ENCODE results near the gene UGT1A6.

Gene UGT1A6

DNA sequence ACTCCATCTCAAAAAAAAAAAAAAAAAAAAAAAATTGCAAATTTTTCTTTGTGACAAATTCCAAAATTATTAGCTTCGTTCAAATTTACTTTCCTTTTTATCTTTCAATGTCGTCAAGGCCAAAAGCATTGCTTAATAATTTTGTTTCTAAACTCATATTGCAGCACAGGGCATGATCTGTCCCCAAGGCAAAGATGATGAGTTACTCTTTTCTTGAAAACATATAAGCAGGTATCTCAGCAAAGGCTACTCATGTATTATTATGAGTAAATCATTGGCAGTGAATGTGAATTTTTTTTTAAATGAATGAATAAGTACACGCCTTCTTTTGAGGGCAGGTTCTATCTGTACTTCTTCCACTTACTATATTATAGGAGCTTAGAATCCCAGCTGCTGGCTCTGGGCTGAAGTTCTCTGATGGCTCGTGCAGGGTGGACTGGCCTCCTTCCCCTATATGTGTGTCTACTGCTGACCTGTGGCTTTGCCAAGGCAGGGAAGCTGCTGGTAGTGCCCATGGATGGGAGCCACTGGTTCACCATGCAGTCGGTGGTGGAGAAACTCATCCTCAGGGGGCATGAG is 11.1 kb upstream of the UGT1A6 start, which contains the start of gene UGT1A7:
Gene UGT1A7, plus strand, starts transcription at position 381 of the 579 bp plus-strand sequence. Its CDS starts 37 bp downstream, at position 418.
- TF ChIP-seq, protein P1, sequence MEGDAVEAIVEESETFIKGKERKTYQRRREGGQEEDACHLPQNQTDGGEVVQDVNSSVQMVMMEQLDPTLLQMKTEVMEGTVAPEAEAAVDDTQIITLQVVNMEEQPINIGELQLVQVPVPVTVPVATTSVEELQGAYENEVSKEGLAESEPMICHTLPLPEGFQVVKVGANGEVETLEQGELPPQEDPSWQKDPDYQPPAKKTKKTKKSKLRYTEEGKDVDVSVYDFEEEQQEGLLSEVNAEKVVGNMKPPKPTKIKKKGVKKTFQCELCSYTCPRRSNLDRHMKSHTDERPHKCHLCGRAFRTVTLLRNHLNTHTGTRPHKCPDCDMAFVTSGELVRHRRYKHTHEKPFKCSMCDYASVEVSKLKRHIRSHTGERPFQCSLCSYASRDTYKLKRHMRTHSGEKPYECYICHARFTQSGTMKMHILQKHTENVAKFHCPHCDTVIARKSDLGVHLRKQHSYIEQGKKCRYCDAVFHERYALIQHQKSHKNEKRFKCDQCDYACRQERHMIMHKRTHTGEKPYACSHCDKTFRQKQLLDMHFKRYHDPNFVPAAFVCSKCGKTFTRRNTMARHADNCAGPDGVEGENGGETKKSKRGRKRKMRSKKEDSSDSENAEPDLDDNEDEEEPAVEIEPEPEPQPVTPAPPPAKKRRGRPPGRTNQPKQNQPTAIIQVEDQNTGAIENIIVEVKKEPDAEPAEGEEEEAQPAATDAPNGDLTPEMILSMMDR (IDR thresholded peaks at IDR 0.05; ENCODE audit: insufficient read depth, low read depth, low read length, missing control alignments) = no peak
- H3K4me3 ChIP-seq (ENCODE audit: low read depth, low read length) = no peak within 1 kb of the TSS
- no peak for DNase-seq (ENCODE audit: low read depth)

DNA sequence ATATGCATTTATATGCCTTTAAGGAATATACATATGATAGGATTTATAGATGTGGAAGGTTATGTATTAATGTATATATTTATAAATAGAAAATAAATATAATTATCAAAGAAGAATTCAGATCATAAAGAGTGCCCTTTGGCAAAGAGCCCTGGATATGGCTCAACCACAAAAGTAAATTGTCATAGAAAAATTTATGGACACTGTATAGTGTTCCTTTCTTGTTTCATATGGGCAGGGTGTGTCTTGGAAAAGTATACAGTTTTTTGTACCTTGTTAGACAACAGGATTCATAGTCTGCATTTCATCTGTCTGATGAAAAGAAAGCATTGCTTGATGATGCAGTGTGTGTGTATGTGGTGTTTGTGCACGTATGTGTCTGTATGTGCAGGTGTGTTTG is 8.1 kb upstream of the UGT1A6 start:
- no peak overlapping the region for H3K4me3 ChIP-seq (ENCODE audit: low read depth, low read length)
- no peak for DNase-seq (ENCODE audit: low read depth)
- TF ChIP-seq, protein P1 (IDR thresholded peaks at IDR 0.05; ENCODE audit: insufficient read depth, low read depth, low read length, missing control alignments) = no peak

DNA sequence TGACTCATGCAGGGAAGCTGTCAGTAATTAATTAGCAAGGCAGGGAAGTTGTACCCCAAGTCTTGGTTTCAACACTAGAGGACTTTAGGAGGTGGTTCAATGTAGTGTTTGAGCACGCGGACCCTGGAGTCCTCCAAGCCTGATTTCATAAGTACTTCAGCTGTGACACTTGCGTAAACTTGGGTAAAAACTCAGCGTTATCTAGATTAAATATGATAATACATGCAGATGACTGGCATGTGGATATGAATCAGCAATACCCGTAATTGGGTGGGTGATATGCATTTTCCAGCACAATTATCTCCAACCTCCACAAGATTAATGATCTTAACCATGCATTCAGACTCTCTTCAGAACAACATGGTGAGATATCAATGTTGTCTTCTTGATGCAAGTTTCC is 5.8 kb upstream of the UGT1A6 start:
- H3K4me3 ChIP-seq (ENCODE audit: low read depth, low read length) = no peak overlapping the region
- no peak for DNase-seq (ENCODE audit: low read depth)
- TF ChIP-seq, protein P1 (IDR thresholded peaks at IDR 0.05; ENCODE audit: insufficient read depth, low read depth, low read length, missing control alignments) = no peak

DNA sequence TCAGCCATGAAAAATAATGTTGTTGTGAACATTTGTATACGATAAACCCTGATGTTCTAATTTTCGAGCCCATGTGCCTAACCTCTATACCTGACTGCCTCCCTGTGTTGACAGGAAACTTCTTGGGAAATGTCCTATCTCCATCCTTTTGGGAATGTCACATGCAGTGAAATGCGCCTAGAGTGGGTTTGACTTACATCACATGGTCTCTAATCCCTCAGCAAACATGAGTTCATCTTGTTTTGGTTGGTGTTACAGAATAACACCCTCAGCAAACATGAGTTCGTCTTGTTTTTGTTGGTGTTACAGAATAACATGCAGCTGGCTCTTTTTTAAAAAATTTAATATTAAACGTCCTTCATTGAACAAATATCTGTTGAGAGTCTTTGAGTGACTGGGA is 4.3 kb upstream of the UGT1A6 start:
- no peak for DNase-seq (ENCODE audit: low read depth)
- no peak overlapping the region for H3K4me3 ChIP-seq (ENCODE audit: low read depth, low read length)
- TF ChIP-seq, protein P1 (IDR thresholded peaks at IDR 0.05; ENCODE audit: insufficient read depth, low read depth, low read length, missing control alignments) = no peak

DNA sequence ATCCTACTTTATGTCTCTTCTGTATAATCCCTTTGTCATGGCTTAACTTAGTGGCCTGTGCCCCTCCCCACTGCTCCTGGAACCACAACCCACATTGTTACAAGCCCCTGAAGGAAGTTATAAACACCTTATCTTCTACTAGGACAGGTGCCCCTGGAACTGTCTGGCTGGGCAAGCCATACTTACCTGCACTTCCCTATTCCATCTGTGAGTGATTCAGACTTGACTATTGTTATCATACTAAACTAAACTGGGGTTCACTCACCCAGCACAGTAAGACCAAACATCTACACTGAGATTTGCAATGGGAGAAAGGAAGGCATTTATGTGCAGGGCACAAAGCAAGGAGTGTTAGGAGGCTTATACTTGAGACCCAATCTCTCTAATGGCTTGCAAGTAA is 3.7 kb upstream of the UGT1A6 start:
- DNase-seq (ENCODE audit: low read depth) = no peak
- TF ChIP-seq, protein P1 (IDR thresholded peaks at IDR 0.05; ENCODE audit: insufficient read depth, low read depth, low read length, missing control alignments) = no peak

DNA sequence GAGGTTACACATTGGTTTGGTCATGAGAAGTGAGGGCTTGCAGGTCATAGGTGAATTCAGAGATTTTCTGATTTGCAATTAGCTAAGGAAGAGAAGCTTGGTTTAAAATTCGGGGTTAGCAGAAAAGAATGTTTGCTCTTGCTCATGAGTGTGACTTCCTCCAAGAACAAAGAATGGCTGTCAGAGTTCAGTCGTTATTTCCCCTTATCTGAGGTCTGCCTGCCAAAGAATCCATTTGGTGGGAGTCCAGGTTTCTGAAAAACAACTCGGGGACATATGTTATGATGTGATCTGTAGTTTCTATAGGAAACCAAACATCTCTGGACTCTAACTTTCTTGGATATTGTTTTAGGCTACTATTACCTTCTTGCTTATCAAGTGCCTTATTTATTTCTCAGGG is 3.2 kb upstream of the UGT1A6 start:
- DNase-seq (ENCODE audit: low read depth) = no peak
- TF ChIP-seq, protein P1 (IDR thresholded peaks at IDR 0.05; ENCODE audit: insufficient read depth, low read depth, low read length, missing control alignments) = no peak
- no peak overlapping the region for H3K4me3 ChIP-seq (ENCODE audit: low read depth, low read length)

More for the DNA sequence above, 3.7 kb upstream of the UGT1A6 start:
- no peak overlapping the region for H3K4me3 ChIP-seq (ENCODE audit: low read depth, low read length)

DNA sequence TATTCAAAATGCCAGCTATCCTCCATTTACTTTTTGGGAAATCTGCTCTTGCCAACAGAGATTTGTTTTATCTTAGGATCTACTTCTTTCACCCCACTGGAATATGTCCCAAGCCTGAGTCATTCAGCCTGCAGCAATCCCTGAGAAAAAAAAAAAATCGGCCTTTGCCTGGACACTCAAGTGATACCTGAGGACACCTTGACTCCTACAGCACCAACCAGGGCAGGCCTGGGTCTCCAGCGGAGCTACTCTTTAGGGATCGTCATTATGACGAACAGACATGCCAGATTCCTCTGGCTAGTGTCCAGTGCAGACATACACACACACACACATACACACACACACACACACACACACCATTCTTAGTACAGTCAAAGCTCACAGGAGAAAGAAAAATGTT is 2.2 kb upstream of the UGT1A6 start:
- no peak overlapping the region for H3K4me3 ChIP-seq (ENCODE audit: low read depth, low read length)
- TF ChIP-seq, protein P1 (IDR thresholded peaks at IDR 0.05; ENCODE audit: insufficient read depth, low read depth, low read length, missing control alignments) = no peak
- no peak for DNase-seq (ENCODE audit: low read depth)
